Stimulated activated CD4-positive, alpha-beta T cell treated with anti-CD3 and anti-CD28 coated beads, TNF-alpha, amount 100 ng/mL, for 1 hour (primary cell): ENCODE data around the gene GMDS.

Experiments
- DNase-seq, 3 donors: peaks; one replicate each; pipeline ENCODE4 v3.0.0-alpha.2; 2020; ENCODE audit warnings: low read depth in 3 of 3, low spot score in 1 of 3

GMDS gene

GRCh38 chr6:1786455-1787453 lies 458.7 kb downstream of the GMDS start:
- no peak for DNase-seq

GRCh38 chr6:1784422-1784884 lies 461.0 kb downstream of the GMDS start:
- DNase-seq, result no peak

GRCh38 chr6:1781817-1782184 lies 463.6 kb downstream of the GMDS start:
- DNase-seq, result no peak

- DNase-seq, result no peak
Observed at GRCh38 chr6:1781152-1781816, 464.1 kb downstream of the GMDS start.

GRCh38 chr6:1780251-1780867 lies 465.0 kb downstream of the GMDS start:
- no peak for DNase-seq

- no peak for DNase-seq
Observed at GRCh38 chr6:1778686-1779235, 466.6 kb downstream of the GMDS start.

- DNase-seq, result no peak
Observed at GRCh38 chr6:1777921-1778685, 467.3 kb downstream of the GMDS start.

GRCh38 chr6:1775441-1775840 lies 470.0 kb downstream of the GMDS start:
- DNase-seq, result no peak

GRCh38 chr6:1774226-1774915 lies 471.0 kb downstream of the GMDS start:
- DNase-seq, result no peak

- DNase-seq, result no peak
Observed at GRCh38 chr6:1773700-1774099, 471.7 kb downstream of the GMDS start.

GRCh38 chr6:1770968-1771723 lies 474.3 kb downstream of the GMDS start:
- no peak for DNase-seq

- DNase-seq, result no peak
Observed at GRCh38 chr6:1770435-1770843, 475.0 kb downstream of the GMDS start.

GRCh38 chr6:1767481-1768246 lies 477.7 kb downstream of the GMDS start:
- no peak for DNase-seq

GRCh38 chr6:1766654-1767053 lies 478.8 kb downstream of the GMDS start:
- DNase-seq, result no peak

GRCh38 chr6:1765160-1765903 lies 480.1 kb downstream of the GMDS start:
- DNase-seq, result no peak

GRCh38 chr6:1764397-1764987 lies 480.9 kb downstream of the GMDS start:
- DNase-seq, result no peak

- no peak for DNase-seq
Observed at GRCh38 chr6:1763404-1763803, 482.0 kb downstream of the GMDS start.

- no peak for DNase-seq
Observed at GRCh38 chr6:1762203-1762602, 483.2 kb downstream of the GMDS start.
